HG03175 (cell line): ENCODE data around the gene PIM1.

Experiments used
- ATAC-seq: cut with Tn5 transposase; IDR thresholded peaks from one replicate; pipeline ENCODE4 v1.9.1; 2021; ENCODE audit warnings: mild to moderate bottlenecking, moderate library complexity; ENCODE audit not compliant: unreplicated experiment

The PIM1 gene

GRCh38 chr6:37218061-37218460 is 48.1 kb downstream of the PIM1 start:
- ATAC-seq = no peak

DNA sequence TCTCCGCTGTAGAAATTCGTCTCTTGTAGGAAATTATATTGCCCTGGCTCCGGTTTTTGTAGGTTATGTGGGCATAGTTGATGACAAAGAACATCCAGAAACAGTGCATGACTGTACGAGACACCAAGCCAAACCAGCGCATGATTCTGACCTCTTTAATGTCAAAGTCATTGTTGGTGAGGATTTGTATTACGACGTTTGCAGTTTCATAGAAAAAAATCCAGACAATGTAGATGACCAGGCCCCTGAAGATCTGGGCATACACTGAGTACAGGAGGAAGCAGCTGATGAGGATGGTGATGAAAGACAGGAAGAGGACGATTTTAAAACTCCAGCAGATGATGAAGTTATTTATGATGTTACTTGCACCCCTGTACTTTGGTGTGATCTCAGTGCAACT is 48.6 kb downstream of the PIM1 start:
- no peak for ATAC-seq

DNA sequence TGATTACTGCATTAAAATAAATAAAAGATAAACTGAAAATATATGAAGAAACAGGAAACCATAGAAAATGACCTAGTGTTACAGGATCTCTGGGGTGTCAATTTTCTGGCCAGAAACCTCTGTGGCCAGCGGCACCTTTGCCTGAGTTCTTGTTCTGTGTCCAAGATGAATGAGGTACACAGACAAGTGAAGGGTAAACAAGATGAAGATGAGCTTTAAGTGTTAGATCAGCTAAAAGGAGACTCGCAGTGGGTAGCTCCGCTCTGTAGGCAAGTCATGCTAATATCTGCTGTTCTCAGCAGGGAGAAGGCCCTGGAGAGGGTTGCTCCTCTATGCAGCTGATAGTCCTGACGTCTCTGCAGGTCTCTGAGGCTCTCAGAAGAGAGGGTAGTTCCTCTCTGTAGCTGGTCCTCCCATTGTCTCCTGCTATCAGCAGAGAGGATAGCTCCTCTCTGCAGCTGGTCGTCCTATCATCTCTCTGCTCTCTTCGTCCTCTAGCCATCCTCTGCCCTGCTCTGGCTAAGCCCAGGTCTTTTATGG is 51.7 kb downstream of the PIM1 start:
- peak; percentile 9 for ATAC-seq

DNA sequence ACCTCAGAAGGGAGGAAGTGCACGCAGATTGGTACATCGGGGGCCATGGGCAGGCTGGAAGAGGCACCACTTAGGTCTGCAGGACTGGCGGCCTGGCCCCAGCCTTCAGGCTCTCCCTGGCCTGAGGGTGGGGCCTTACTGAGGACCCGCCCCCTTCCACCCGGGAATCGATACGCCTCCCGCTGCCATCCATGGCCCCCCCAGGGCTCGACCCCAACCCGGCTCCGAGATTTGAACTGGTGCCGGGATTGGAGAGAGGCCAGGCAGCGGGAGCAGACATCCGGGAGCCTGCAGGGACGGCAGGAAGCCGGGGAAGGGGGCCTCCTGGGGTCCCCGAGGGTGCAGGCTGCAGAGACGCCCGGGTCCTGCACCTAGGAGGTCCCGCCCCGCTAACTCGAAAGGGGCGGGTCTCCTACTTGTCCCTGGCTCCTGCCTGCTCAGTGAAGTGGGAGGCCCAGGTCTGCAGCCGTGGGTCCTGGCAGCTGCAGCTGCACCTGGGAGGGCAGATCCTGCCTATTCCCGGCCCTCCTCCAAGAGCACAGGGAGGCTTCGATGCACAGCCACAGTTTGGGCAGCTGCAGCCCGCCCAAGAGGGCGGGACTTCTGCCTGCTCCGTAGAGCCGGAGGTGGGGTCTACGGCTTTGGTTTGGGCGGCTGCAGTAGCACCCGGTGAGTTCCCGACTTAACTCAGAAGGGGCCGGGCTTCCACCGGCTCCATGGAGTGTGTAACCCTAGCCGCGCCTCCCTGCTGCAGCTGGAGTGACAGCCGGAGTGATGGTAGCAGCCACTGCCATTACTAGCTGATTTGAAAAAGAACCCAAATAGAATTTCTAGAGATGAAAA is 52.4 kb downstream of the PIM1 start:
- ATAC-seq = peak; percentile 87

DNA sequence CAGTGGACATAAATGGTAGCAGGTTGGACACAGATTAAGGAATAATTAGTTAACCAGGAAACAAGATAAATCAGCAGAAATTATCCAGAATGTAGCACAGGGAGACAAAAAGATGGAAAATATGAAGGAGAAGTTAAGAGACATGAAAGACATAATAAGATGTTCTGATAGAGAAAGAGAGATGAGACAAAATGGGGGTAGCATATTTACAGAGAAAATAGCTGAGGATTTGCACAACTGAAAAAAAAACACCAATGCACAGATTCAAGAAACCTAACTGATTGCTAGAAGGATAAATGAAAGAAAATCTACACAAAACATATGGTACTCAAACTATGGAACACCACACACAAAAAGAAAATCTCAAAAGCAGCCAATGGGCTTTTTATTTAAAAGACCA is 53.0 kb downstream of the PIM1 start:
- no peak for ATAC-seq
